Loucy (cell line): ENCODE measurements around the gene TSHZ2.

Experiments
- H2AFZ ChIP-seq: fragments of 200-600 bp; sonication (generic); 2 replicates; pipeline ENCODE4 v1.6.0; 2016; ENCODE audit warnings: antibody characterized with exemption, mild to moderate bottlenecking, low read length, moderate library complexity
- H3F3A ChIP-seq: fragments of 200-600 bp; 2 replicates; pipeline ENCODE4 v1.6.0; 2016; ENCODE audit warnings: antibody characterized with exemption, low read depth, mild to moderate bottlenecking
- H3K27me3 ChIP-seq: fragments of 200-600 bp; sonication (generic); 2 replicates; pipeline ENCODE4 v1.6.1; 2014; ENCODE audit warnings: low read length, mild to moderate bottlenecking; ENCODE audit not compliant: insufficient read depth, poor library complexity, severe bottlenecking
- H3K36me3 ChIP-seq: fragments of 200-600 bp; sonication (generic); 2 replicates; pipeline ENCODE4 v1.6.1; 2016; ENCODE audit warnings: low read length; ENCODE audit not compliant: insufficient read depth
- H3K4me1 ChIP-seq: fragments of 200-600 bp; sonication (generic); 2 replicates; pipeline ENCODE4 v1.5.1; 2014; ENCODE audit warnings: low read length, mild to moderate bottlenecking; ENCODE audit not compliant: insufficient read depth, poor library complexity, severe bottlenecking
- H3K4me2 ChIP-seq: fragments of 200-600 bp; sonication (generic); 2 replicates; pipeline ENCODE4 v1.6.0; 2014; ENCODE audit warnings: antibody characterized with exemption, low read length, low read depth, mild to moderate bottlenecking; ENCODE audit not compliant: poor library complexity, severe bottlenecking
- H3K4me3 ChIP-seq: fragments of 200-600 bp; sonication (generic); 2 replicates; pipeline ENCODE4 v1.5.1; 2014; ENCODE audit warnings: low read length, mild to moderate bottlenecking, mixed read lengths; ENCODE audit not compliant: poor library complexity, severe bottlenecking
- H3K79me2 ChIP-seq: fragments of 200-600 bp; sonication (generic); 2 replicates; pipeline ENCODE4 v1.6.1; 2014; ENCODE audit warnings: low read length; ENCODE audit not compliant: insufficient read depth
- H3K9ac ChIP-seq: fragments of 200-600 bp; sonication (generic); 2 replicates; pipeline ENCODE4 v1.6.0; 2014; ENCODE audit warnings: mild to moderate bottlenecking, low read depth, low read length, moderate library complexity; ENCODE audit not compliant: poor library complexity, severe bottlenecking
- H3K9me2 ChIP-seq: fragments of 200-600 bp; sonication (generic); replicated peaks from 2 replicates; pipeline ENCODE4 v1.6.1; 2016; ENCODE audit warnings: low read depth, low read length, mixed read lengths
- H3K9me3 ChIP-seq: fragments of 200-600 bp; sonication (generic); 2 replicates; pipeline ENCODE4 v1.6.1; 2014; ENCODE audit warnings: mild to moderate bottlenecking, antibody characterized with exemption, low read length, low read depth; ENCODE audit not compliant: insufficient read depth
- H4K20me1 ChIP-seq: fragments of 200-600 bp; sonication (generic); 2 replicates; pipeline ENCODE4 v1.6.0; 2014; ENCODE audit warnings: antibody characterized with exemption, low read length, mild to moderate bottlenecking; ENCODE audit not compliant: insufficient read depth, poor library complexity, severe bottlenecking
- CTCF ChIP-seq: fragments of 200-600 bp; sonication (generic); conservative IDR thresholded peaks from 2 replicates; pipeline ENCODE4 v1.5.1; 2014; ENCODE audit warnings: mild to moderate bottlenecking, antibody characterized with exemption, low read length
- EZH2phosphoT487 ChIP-seq: fragments of 200-600 bp; IDR thresholded peaks from 2 replicates; pipeline ENCODE4 v1.6.1; 2018; ENCODE audit warnings: antibody characterized with exemption, mild to moderate bottlenecking, moderate library complexity, borderline replicate concordance

Gene TSHZ2

GRCh38 chr20:53116733-53117132 is 144.6 kb downstream of the TSHZ2 start:
- TF ChIP-seq CTCF (no peak), EZH2phosphoT487 (no peak)
- H3K9me2 ChIP-seq: no peaks in the 10 kb centered on the region

GRCh38 chr20:53122853-53123252 is 150.7 kb downstream of the TSHZ2 start:
- no peaks in the 10 kb centered on the region for H3K4me1 ChIP-seq
- no peaks in the 10 kb centered on the region for H3K79me2 ChIP-seq
- H2AFZ ChIP-seq: no peak overlapping the region
- H3K9me2 ChIP-seq: no peaks in the 10 kb centered on the region
- H3K36me3 ChIP-seq: no peaks in the 10 kb centered on the region
- TF ChIP-seq CTCF (no peak), EZH2phosphoT487 (no peak)
- no peak overlapping the region for H3K4me2 ChIP-seq
- no peaks in the 10 kb centered on the region for H3F3A ChIP-seq
- H3K9me3 ChIP-seq: no peaks in the 10 kb centered on the region
- no peaks in the 10 kb centered on the region for H4K20me1 ChIP-seq
- no peaks in the 10 kb centered on the region for H3K27me3 ChIP-seq
- no peak overlapping the region for H3K9ac ChIP-seq
- H3K4me3 ChIP-seq: no peak overlapping the region

More at GRCh38 chr20:53116733-53117132, 144.6 kb downstream of the TSHZ2 start:
- no peak overlapping the region for H3K9ac ChIP-seq
- no peak overlapping the region for H3K4me2 ChIP-seq
- H3K79me2 ChIP-seq: no peaks in the 10 kb centered on the region
- no peaks in the 10 kb centered on the region for H3K4me1 ChIP-seq
- H3K4me3 ChIP-seq: no peak overlapping the region
- H3K36me3 ChIP-seq: no peaks in the 10 kb centered on the region
- no peak overlapping the region for H2AFZ ChIP-seq
- no peaks in the 10 kb centered on the region for H4K20me1 ChIP-seq
- H3K27me3 ChIP-seq: no peaks in the 10 kb centered on the region
- no peaks in the 10 kb centered on the region for H3K9me3 ChIP-seq
- no peaks in the 10 kb centered on the region for H3F3A ChIP-seq

GRCh38 chr20:53124075-53124551 is 152.0 kb downstream of the TSHZ2 start:
- no peaks in the 10 kb centered on the region for H3K9me3 ChIP-seq
- no peak for TF ChIP-seq EZH2phosphoT487
- TF ChIP-seq CTCF: no peak
- no peak overlapping the region for H3K9ac ChIP-seq
- no peak overlapping the region for H3K4me3 ChIP-seq
- no peaks in the 10 kb centered on the region for H4K20me1 ChIP-seq
- H3K36me3 ChIP-seq: no peaks in the 10 kb centered on the region
- H3K79me2 ChIP-seq: no peaks in the 10 kb centered on the region
- H3F3A ChIP-seq: no peaks in the 10 kb centered on the region
- H3K9me2 ChIP-seq: no peaks in the 10 kb centered on the region
- no peaks in the 10 kb centered on the region for H3K27me3 ChIP-seq
- H3K4me2 ChIP-seq: no peak overlapping the region
- no peak overlapping the region for H2AFZ ChIP-seq
- no peaks in the 10 kb centered on the region for H3K4me1 ChIP-seq
